CD4-positive, alpha-beta T cell (primary cell): ENCODE measurements around the gene NRXN3. TPM values are rescaled to one million over a fixed set of nuclear protein-coding genes. Genes with fewer than 3 reads are reported as not detected.

Source experiments
- ATAC-seq: fragments of 200-7000 bp; cut with Tn5 transposase; one replicate; pipeline ENCODE4 v1.10.0; 2022; ENCODE audit warnings: mild to moderate bottlenecking; ENCODE audit not compliant: poor library complexity
- CTCF ChIA-PET: fragments of 350-600 bp; sonication (Branson Sonifier 250); formaldehyde crosslinking; loops from one replicate; lab custom pipeline; 2021; ENCODE audit warnings: antibody characterized with exemption, inconsistent platforms; lab: Charles Lee
- POLR2A ChIA-PET: fragments of 350-600 bp; sonication (Branson Sonifier 250); formaldehyde crosslinking; loops from one replicate; lab custom pipeline; 2021; ENCODE audit warnings: antibody characterized with exemption, inconsistent platforms; lab: Charles Lee
- DNase-seq, 14 experiments: peaks; one replicate each; pipeline ENCODE4 v3.0.0-alpha.2; 2013 to 2020; ENCODE audit warnings: mixed read lengths in 2 of 14
- H3K27ac ChIP-seq, 2 donors: one replicate each; pipeline versions ENCODE4 v1.5.1 to v1.7.0; 2013; ENCODE audit warnings: low read length in 2 of 2, low read depth in 1 of 2, mild to moderate bottlenecking in 1 of 2
- H3K27me3 ChIP-seq, 2 experiments: 1 replicate in 1 of 2; 2 replicates in 1 of 2; pipeline versions ENCODE4 v1.6.1 to v1.7.0; 2013; ENCODE audit warnings: low read length in 2 of 2, control low read depth in 1 of 2, mild to moderate bottlenecking in 1 of 2, moderate library complexity in 1 of 2; ENCODE audit not compliant: insufficient read depth in 2 of 2, control insufficient read depth in 1 of 2
- H3K36me3 ChIP-seq: one replicate; pipeline ENCODE4 v1.6.1; 2013; ENCODE audit warnings: low read length, control low read depth; ENCODE audit not compliant: insufficient read depth
- H3K4me1 ChIP-seq: one replicate; pipeline ENCODE4 v1.6.1; 2013; ENCODE audit warnings: low read length, control low read depth; ENCODE audit not compliant: insufficient read depth
- H3K4me3 ChIP-seq: one replicate; pipeline ENCODE4 v1.5.1; 2013; ENCODE audit warnings: mild to moderate bottlenecking, low read length, moderate library complexity
- H3K9me3 ChIP-seq, 2 experiments: 1 replicate in 1 of 2; 2 replicates in 1 of 2; pipeline versions ENCODE4 v1.6.1 to v1.7.0; 2013; ENCODE audit warnings: low read length in 2 of 2, mild to moderate bottlenecking in 2 of 2, control low read depth in 1 of 2, moderate library complexity in 1 of 2; ENCODE audit not compliant: control insufficient read depth in 1 of 2, insufficient read depth in 1 of 2
- H3K27ac Mint-ChIP-seq: one replicate; pipeline ENCODE4 v1.8.0; 2020; ENCODE audit warnings: mixed read lengths
- H3K27me3 Mint-ChIP-seq: one replicate; pipeline ENCODE4 v1.8.0; 2021; ENCODE audit warnings: mixed read lengths
- H3K36me3 Mint-ChIP-seq: one replicate; pipeline ENCODE4 v1.8.0; 2021; ENCODE audit warnings: low read depth, mixed read lengths
- H3K4me1 Mint-ChIP-seq: one replicate; pipeline ENCODE4 v1.8.0; 2021; ENCODE audit warnings: low read depth, mixed read lengths
- H3K4me3 Mint-ChIP-seq: one replicate; pipeline ENCODE4 v1.8.0; 2020; ENCODE audit warnings: mild to moderate bottlenecking, mixed read lengths
- H3K9me3 Mint-ChIP-seq: one replicate; pipeline ENCODE4 v1.8.0; 2020; ENCODE audit warnings: mixed read lengths
- CTCF ChIP-seq: fragments of 200-600 bp; IDR thresholded peaks from one replicate; pipeline ENCODE4 v1.8.0; 2022; ENCODE audit warnings: antibody characterized with exemption, mild to moderate bottlenecking
- intact Hi-C, 2 experiments: fragments of 100-400 bp; cut with DNase I in 1 of 2; cut with micrococcal nuclease in 1 of 2; formaldehyde crosslinking; loops; one replicate each; pipeline versions ENCODE4 v1.15.1 to v1.9.0; 2023 to 2025; cut with DNase I, micrococcal nuclease
- total RNA-seq, 174 experiments: library from RNA in 2 of 174; stranded (reverse) in 2 of 174; gene quantifications; one replicate each; pipeline ENCODE4 v1.2.3 and lab custom pipeline; 2021 to 2026

Gene NRXN3
- total RNA-seq, 2 experiments from 2014 or later, result not detected

GRCh38 chr14:79318371-79318770 is 1148.2 kb downstream of the NRXN3 start:
- H3K27me3 ChIP-seq, result no peaks in the 10 kb centered on the region
- no peaks in the 10 kb centered on the region for H3K36me3 ChIP-seq
- no peaks in the 10 kb centered on the region for H3K4me1 ChIP-seq
- DNase-seq (no peak), ATAC-seq (no peak)
- Mint-ChIP-seq H3K4me1 (no peaks in the 10 kb centered on the region), H3K36me3 (no peaks in the 10 kb centered on the region), H3K27me3 (no peaks in the 10 kb centered on the region), H3K27ac (no peak overlapping the region), H3K9me3 (peaks cover 3% of the 10 kb centered on the region), H3K4me3 (no peak overlapping the region)
- H3K27ac ChIP-seq, result no peak overlapping the region
- POLR2A ChIA-PET, result no interaction called here
- CTCF ChIA-PET, result no interaction called here
- intact Hi-C loops, result no loop called here
- peaks cover 0 to 6% of the 10 kb centered on the region in 2 experiments for H3K9me3 ChIP-seq
- no peak for TF ChIP-seq CTCF
- H3K4me3 ChIP-seq, result no peak overlapping the region

- no peak overlapping the region for H3K27ac ChIP-seq
- ChIA-PET POLR2A (no interaction called here), CTCF (no interaction called here)
- H3K27me3 ChIP-seq, result no peaks in the 10 kb centered on the region
- no peak overlapping the region for H3K27ac Mint-ChIP-seq
- no peaks in the 10 kb centered on the region for H3K4me1 Mint-ChIP-seq
- ATAC-seq (no peak), DNase-seq (no peak)
- peaks cover 0 to 6% of the 10 kb centered on the region in 2 experiments for H3K9me3 ChIP-seq
- intact Hi-C loops, result no loop called here
- H3K36me3 ChIP-seq, result no peaks in the 10 kb centered on the region
- H3K36me3 Mint-ChIP-seq, result no peaks in the 10 kb centered on the region
- H3K4me3 Mint-ChIP-seq, result no peak overlapping the region
- H3K4me1 ChIP-seq, result no peaks in the 10 kb centered on the region
- peaks cover 3% of the 10 kb centered on the region for H3K9me3 Mint-ChIP-seq
- no peaks in the 10 kb centered on the region for H3K27me3 Mint-ChIP-seq
- no peak overlapping the region for H3K4me3 ChIP-seq
- no peak for TF ChIP-seq CTCF
Measured at GRCh38 chr14:79320561-79320960, 1150.4 kb downstream of the NRXN3 start.

GRCh38 chr14:79321070-79321469 is 1150.9 kb downstream of the NRXN3 start:
- ATAC-seq, result no peak
- Histone ChIP-seq H3K4me3 (no peak overlapping the region), H3K27me3 (no peaks in the 10 kb centered on the region), H3K4me1 (no peaks in the 10 kb centered on the region), H3K9me3 (peaks cover 0 to 6% of the 10 kb centered on the region in 2 experiments), H3K36me3 (no peaks in the 10 kb centered on the region), H3K27ac (no peak overlapping the region)
- no peaks in the 10 kb centered on the region for H3K36me3 Mint-ChIP-seq
- ChIA-PET CTCF (no interaction called here), POLR2A (no interaction called here)
- DNase-seq, result no peak
- no peaks in the 10 kb centered on the region for H3K4me1 Mint-ChIP-seq
- H3K4me3 Mint-ChIP-seq, result no peak overlapping the region
- peaks cover 3% of the 10 kb centered on the region for H3K9me3 Mint-ChIP-seq
- no peak overlapping the region for H3K27ac Mint-ChIP-seq
- TF ChIP-seq CTCF, result no peak
- intact Hi-C loops, result no loop called here
- no peaks in the 10 kb centered on the region for H3K27me3 Mint-ChIP-seq
